ENCODE measurements around the gene RPTOR. TPM values are rescaled to one million over a fixed set of nuclear protein-coding genes. Genes with fewer than 3 reads are reported as not detected.

The RPTOR gene
- polyA plus RNA-seq, 1 donor from 2014 or later: 9.9 TPM

DNA sequence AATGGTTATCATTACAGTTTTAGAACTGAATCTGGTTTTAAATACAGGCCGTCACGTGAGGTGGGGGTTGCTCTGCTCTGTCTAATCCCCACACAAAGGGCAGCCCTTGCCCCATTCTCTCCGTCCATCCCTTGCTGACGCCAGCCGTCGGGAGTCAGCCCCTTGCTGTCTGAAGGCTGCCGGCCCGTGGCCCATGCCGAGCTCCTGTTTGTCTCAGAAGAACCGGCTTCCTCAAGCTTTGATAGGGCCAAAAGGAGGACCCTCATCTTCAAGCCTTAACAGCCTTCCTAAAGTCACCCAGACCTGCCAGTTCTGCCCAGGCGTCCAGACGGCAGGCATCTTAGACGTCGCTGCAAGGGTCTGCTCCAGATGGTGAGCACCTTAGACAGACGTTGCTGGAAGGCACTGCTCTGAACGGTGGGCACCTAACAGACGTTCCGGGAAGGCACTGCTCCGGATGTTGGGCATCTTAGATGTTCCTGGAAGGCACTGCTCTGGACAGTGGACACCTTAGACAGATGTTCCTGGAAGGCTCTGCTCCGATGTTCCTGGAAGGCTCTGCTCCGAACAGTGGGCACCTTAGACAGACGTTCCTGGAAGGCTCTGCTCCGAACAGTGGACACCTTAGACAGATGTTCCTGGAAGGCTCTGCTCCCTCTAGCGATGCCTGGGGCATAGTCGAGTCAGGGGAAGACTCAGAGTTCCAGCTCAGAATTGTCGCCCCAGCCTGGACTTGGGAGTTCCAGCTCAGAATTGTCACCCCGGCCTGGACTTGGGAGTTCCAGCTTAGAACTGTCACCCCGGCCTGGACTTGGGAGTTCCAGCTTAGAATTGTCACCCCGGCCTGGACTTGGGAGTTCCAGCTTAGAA lies 411.9 kb downstream of the RPTOR start:
- peaks cover 0 to 5% (median 1%) of the 10 kb centered on the region in 3 donors for H3K4me1 Mint-ChIP-seq
- peaks cover 4% of the 10 kb centered on the region for H3K36me3 Mint-ChIP-seq
- no peak overlapping the region for H3K27ac Mint-ChIP-seq
- H3K9me3 Mint-ChIP-seq: no peaks in the 10 kb centered on the region
- no peaks in the 10 kb centered on the region for H3K27me3 Mint-ChIP-seq
- H3K4me3 Mint-ChIP-seq: no peak overlapping the region

- Mint-ChIP-seq H3K36me3 (peaks cover 7% of the 10 kb centered on the region), H3K9me3 (no peaks in the 10 kb centered on the region), H3K4me3 (no peak overlapping the region), H3K27me3 (no peaks in the 10 kb centered on the region), H3K4me1 (peaks cover 0 to 3% (median 1%) of the 10 kb centered on the region in 3 donors), H3K27ac (no peak overlapping the region)
Measured at GRCh38 chr17:80957461-80957941, 412.9 kb downstream of the RPTOR start.

DNA sequence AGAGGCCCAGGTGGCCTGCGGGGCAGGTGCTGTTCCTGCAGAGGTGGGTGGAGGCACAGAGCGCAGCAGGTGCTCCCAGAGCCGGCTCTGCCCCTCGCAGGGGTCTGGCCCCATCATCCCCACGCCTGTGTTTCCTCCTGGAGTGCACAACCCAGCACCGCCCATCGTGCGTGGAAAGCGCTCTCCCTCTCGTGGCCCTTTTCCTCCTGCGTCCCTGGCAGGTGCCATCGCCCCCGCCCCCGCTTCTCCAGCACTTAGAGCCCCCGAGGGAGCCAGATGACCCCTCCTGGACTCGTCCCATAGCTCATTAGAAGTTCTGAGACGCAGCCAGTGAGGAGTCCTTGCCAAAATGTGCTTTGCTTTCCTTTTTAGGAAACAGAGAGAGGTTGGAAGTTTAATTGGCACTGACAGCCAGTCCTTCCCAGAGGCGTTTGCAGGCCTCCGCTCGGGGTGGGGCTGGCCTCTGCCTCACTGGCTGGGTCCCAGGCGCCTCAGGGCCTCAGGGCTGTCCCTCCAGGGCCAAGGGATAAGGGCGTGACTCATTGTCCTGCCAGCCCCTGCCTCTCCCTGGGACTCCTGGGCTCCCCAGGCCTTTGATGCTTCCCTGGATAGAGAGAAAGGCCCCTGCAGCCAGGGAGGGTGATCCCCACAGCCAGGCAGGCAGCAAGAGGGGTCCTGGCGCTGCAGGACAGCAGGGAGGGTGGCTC lies 414.8 kb downstream of the RPTOR start:
- Mint-ChIP-seq H3K4me1 (peaks cover 0 to 4% (median 1%) of the 10 kb centered on the region in 3 donors), H3K27ac (no peak overlapping the region), H3K27me3 (no peaks in the 10 kb centered on the region), H3K4me3 (no peak overlapping the region), H3K9me3 (no peaks in the 10 kb centered on the region), H3K36me3 (peaks cover 4% of the 10 kb centered on the region)

GRCh38 chr17:80960037-80960796 lies 415.6 kb downstream of the RPTOR start:
- peaks cover 4% of the 10 kb centered on the region for H3K36me3 Mint-ChIP-seq
- H3K27ac Mint-ChIP-seq: no peak overlapping the region
- H3K27me3 Mint-ChIP-seq: no peaks in the 10 kb centered on the region
- H3K9me3 Mint-ChIP-seq: no peaks in the 10 kb centered on the region
- H3K4me1 Mint-ChIP-seq: peaks cover 0 to 4% (median 1%) of the 10 kb centered on the region in 3 donors
- no peak overlapping the region for H3K4me3 Mint-ChIP-seq

DNA sequence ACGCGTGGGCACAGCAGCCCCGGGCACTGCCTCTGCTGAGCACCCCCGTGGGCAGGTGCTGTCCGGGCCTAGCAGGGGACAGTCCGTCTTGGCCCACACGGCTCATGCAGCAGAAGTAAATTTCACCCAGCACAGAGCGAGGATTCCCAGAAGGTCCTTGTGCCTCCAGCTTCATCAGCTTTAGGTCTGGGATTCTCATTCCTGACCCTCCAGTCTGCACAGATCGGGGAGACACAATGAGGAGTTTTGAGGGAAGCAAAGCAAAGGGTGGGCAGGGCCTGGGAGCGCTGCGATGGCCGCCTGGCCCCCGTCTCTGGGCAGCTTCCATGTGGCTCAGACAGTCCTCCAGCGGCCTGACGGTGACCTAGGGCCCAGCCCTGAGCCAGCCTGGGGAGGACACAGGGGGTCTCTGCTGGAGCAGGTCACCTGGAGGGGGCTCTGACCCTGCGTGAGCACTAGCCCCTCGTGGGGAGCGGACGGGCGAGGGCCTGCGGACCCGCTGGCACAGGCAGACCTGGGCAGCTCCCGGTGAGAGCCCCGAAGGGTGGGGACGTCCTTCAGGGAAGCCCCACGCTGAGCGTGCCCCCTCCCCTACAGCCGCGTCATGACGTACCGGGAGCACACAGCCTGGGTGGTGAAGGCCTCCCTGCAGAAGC lies 416.3 kb downstream of the RPTOR start:
- Mint-ChIP-seq H3K36me3 (peaks cover 7% of the 10 kb centered on the region), H3K4me3 (no peak overlapping the region), H3K4me1 (peaks cover 0 to 2% (median 0%) of the 10 kb centered on the region in 3 donors), H3K9me3 (no peaks in the 10 kb centered on the region), H3K27ac (no peak overlapping the region), H3K27me3 (no peaks in the 10 kb centered on the region)

GRCh38 chr17:80961541-80962330 lies 417.1 kb downstream of the RPTOR start:
- H3K36me3 Mint-ChIP-seq: peaks cover 7% of the 10 kb centered on the region
- H3K27ac Mint-ChIP-seq: no peak overlapping the region
- peaks cover 0 to 2% (median 0%) of the 10 kb centered on the region in 3 donors for H3K4me1 Mint-ChIP-seq
- H3K4me3 Mint-ChIP-seq: no peak overlapping the region
- H3K9me3 Mint-ChIP-seq: no peaks in the 10 kb centered on the region
- no peaks in the 10 kb centered on the region for H3K27me3 Mint-ChIP-seq

DNA sequence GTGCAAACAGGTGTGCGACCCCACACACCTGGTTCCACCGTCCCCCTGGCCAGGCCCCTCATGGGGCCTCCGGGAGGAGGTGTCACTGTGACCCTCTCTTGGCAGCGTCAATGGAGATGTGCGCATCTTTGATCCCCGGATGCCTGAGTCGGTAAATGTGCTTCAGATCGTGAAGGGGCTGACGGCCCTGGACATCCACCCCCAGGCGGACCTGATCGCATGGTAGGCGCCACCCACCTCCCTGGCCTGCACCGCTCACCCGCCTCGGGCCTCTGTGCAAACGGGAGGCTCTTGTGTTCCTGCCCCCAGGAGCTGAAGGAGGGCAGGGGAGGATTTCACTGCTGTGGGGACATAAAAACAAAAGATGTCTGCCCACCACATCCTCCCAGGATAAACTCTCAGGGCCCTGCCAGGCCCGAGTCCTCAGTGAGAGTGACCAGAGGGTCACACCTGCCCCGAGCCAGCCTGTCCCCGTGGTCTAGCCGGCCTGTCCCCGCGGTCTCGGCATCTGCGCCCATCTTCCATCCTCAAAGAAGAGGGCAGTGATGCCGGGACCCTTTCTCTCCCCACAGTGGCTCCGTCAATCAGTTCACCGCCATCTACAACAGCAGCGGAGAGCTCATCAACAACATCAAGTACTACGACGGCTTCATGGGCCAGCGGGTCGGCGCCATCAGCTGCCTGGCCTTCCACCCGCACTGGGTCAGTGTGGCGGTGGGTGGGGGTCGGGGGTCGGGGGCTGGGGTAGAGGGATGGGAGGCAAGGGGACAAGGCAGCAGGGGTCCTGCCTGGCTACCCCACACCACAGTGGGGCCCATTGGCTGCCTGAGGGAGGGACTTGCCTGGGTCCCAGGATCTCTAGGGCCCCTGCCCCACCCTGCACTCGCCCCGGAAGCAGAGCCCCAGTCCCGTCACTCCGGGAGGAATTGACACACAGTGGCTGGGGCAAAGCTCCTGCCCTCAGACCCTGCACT lies 418.0 kb downstream of the RPTOR start:
- no peak overlapping the region for H3K4me3 Mint-ChIP-seq
- H3K36me3 Mint-ChIP-seq: peaks cover 7% of the 10 kb centered on the region
- peak overlapping the region in 1 of 3 donors; percentile 39 for H3K27ac Mint-ChIP-seq

DNA sequence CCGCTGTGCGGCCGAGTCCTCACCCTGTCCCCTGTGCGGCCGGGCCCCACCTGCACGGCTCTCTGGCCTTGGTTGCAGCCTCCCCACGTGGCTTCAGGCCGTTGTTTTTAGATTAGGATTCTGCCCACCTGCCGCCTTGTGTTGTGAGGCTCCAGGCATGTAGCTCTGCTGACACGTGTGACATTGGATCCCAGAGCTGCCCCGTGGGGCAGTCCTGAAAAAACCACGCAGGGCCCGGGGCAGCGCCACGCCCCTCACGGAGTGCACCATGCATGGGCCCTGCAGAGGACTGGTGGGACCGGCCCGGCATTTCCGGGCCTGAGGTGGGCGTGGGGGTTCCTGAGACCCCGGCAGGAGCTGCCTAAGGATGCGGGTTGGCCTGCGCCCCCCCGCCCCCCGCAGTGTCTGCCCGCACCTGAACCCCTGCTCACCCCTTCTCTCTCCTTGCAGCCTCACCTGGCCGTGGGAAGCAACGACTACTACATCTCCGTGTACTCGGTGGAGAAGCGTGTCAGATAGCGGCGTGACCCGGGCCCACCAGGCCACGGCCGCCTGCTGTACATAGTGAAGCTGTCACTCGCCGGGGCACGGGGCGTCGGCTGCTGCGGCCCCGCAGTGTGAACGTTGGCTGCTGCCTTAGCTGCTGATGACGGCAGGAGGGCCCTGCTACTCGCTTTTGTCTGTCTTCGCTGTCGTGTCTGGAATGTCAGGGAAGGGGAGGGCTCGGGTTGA lies 419.3 kb downstream of the RPTOR start:
- Mint-ChIP-seq H3K36me3 (peaks cover 7% of the 10 kb centered on the region), H3K4me3 (peak overlapping the region in 1 of 4 donors; percentile 57), H3K9me3 (no peaks in the 10 kb centered on the region), H3K4me1 (peaks cover 0 to 2% (median 0%) of the 10 kb centered on the region in 3 donors), H3K27ac (no peak overlapping the region), H3K27me3 (no peaks in the 10 kb centered on the region)

More for the DNA sequence above, 418.0 kb downstream of the RPTOR start:
- Mint-ChIP-seq H3K4me1 (peaks cover 0 to 2% (median 0%) of the 10 kb centered on the region in 3 donors), H3K27me3 (no peaks in the 10 kb centered on the region), H3K9me3 (no peaks in the 10 kb centered on the region)

DNA sequence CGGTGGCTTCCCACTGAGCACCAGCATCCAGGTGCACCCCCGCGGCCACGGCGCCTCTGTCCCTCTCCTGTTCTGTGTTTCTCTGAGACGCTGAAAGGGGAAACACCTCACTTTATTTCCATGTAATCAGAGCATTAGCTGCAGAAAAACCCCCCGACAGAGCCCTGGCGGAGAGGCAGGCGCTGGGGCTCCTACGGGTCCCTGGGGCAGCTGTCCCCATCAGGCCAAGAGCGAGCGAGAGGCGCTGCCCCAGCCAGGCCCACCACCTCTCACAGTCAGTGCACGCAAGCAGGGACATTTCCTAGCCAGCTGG lies 419.9 kb downstream of the RPTOR start:
- Mint-ChIP-seq H3K27ac (no peak overlapping the region), H3K9me3 (no peaks in the 10 kb centered on the region), H3K4me1 (peaks cover 0 to 2% (median 0%) of the 10 kb centered on the region in 3 donors), H3K36me3 (peaks cover 7% of the 10 kb centered on the region), H3K4me3 (peak overlapping the region in 1 of 4 donors; percentile 57), H3K27me3 (no peaks in the 10 kb centered on the region)

GRCh38 chr17:80964859-80965580 lies 420.4 kb downstream of the RPTOR start:
- H3K27ac Mint-ChIP-seq: peak overlapping the region in 1 of 3 donors; percentile 71

GRCh38 chr17:80965606-80966005 lies 421.0 kb downstream of the RPTOR start:
- peak overlapping the region in 1 of 3 donors; percentile 71 for H3K27ac Mint-ChIP-seq
- H3K9me3 Mint-ChIP-seq: no peaks in the 10 kb centered on the region
- no peak overlapping the region for H3K4me3 Mint-ChIP-seq
- H3K36me3 Mint-ChIP-seq: peaks cover 7% of the 10 kb centered on the region
- H3K27me3 Mint-ChIP-seq: no peaks in the 10 kb centered on the region
- peaks cover 0 to 4% (median 2%) of the 10 kb centered on the region in 3 donors for H3K4me1 Mint-ChIP-seq

More at GRCh38 chr17:80964859-80965580, 420.4 kb downstream of the RPTOR start:
- H3K4me3 Mint-ChIP-seq: no peak overlapping the region
- H3K27me3 Mint-ChIP-seq: no peaks in the 10 kb centered on the region
- peaks cover 0 to 2% (median 0%) of the 10 kb centered on the region in 3 donors for H3K4me1 Mint-ChIP-seq
- no peaks in the 10 kb centered on the region for H3K9me3 Mint-ChIP-seq
- peaks cover 7% of the 10 kb centered on the region for H3K36me3 Mint-ChIP-seq

DNA sequence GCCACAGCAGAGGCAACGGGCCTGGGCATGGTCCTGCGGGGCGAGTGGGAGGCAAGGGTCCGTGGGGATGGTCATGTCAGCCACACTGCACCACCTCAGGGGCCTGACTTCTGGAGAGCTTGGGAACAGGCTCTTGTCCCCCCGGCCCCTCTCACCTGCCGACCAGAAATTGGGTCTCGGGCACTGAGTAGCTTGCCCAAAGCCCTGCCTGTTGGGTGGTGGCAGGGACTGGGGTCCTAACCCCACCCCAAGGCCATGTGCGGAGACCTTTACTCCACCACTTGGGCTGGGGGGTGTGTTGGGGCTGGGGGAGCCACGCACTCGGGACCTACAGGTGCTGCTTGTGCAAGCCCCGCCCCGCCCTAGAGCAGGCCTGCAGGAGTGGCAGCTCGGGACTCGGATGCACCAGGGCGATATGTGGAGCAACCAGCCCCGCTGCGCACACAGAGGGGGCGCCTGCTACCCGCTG lies 422.8 kb downstream of the RPTOR start:
- Mint-ChIP-seq H3K36me3 (peaks cover 4% of the 10 kb centered on the region), H3K27me3 (no peaks in the 10 kb centered on the region), H3K27ac (no peak overlapping the region), H3K9me3 (no peaks in the 10 kb centered on the region), H3K4me3 (no peak overlapping the region), H3K4me1 (peaks cover 0 to 4% (median 2%) of the 10 kb centered on the region in 3 donors)
